Nephron (organoid): Measurements from ENCODE around the gene SLC38A9.
A peak's percentile ranks its signal among the peaks of the same experiment; 100 is the strongest.

Experiments
- H3K27ac Mint-ChIP-seq, 3 experiments: 2 replicates each; pipeline ENCODE4 v1.8.0; 2020; ENCODE audit warnings: mixed read lengths in 3 of 3, mild to moderate bottlenecking in 2 of 3, moderate library complexity in 1 of 3
- H3K27me3 Mint-ChIP-seq: 2 replicates; pipeline ENCODE4 v1.8.0; 2021; ENCODE audit warnings: low read depth, mild to moderate bottlenecking, moderate library complexity, mixed read lengths
- H3K36me3 Mint-ChIP-seq: 2 replicates; pipeline ENCODE4 v1.8.0; 2020; ENCODE audit warnings: low read depth, mixed read lengths
- H3K4me1 Mint-ChIP-seq: 2 replicates; pipeline ENCODE4 v1.8.0; 2020; ENCODE audit warnings: mixed read lengths
- H3K4me3 Mint-ChIP-seq, 3 experiments: 2 replicates each; pipeline ENCODE4 v1.8.0; 2020; ENCODE audit warnings: mild to moderate bottlenecking in 3 of 3, mixed read lengths in 3 of 3, moderate library complexity in 2 of 3
- H3K9me3 Mint-ChIP-seq: 2 replicates; pipeline ENCODE4 v1.8.0; 2020; ENCODE audit warnings: mixed read lengths
- TF ChIP-seq, protein P1 (sequence below), 3 experiments: fragments of 200-600 bp; sonication (generic); IDR thresholded peaks; one replicate each; pipeline ENCODE4 v1.5.0; 2021; ENCODE audit warnings: antibody characterized with exemption in 3 of 3; ENCODE audit not compliant: unreplicated experiment in 3 of 3

The SLC38A9 gene

DNA sequence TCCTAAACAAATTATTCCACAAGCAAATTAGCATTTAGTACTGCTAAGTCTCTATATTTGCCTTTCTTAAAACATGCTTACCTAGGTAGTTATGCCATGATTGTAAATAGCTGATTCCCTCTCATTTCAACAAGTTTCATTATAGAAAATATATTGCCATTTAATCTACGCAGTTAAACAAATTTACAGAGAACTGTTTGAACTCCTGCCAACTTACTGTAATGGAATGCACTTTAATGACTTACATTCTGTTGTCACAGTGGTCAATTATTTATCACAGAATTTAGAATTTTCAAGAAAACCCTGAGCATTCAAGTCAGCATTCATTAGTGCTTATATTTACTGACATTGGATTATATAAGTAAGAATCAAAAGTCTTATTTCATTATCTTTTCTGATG, 19.6 kb downstream of the SLC38A9 start:
- TF ChIP-seq, protein P1, sequence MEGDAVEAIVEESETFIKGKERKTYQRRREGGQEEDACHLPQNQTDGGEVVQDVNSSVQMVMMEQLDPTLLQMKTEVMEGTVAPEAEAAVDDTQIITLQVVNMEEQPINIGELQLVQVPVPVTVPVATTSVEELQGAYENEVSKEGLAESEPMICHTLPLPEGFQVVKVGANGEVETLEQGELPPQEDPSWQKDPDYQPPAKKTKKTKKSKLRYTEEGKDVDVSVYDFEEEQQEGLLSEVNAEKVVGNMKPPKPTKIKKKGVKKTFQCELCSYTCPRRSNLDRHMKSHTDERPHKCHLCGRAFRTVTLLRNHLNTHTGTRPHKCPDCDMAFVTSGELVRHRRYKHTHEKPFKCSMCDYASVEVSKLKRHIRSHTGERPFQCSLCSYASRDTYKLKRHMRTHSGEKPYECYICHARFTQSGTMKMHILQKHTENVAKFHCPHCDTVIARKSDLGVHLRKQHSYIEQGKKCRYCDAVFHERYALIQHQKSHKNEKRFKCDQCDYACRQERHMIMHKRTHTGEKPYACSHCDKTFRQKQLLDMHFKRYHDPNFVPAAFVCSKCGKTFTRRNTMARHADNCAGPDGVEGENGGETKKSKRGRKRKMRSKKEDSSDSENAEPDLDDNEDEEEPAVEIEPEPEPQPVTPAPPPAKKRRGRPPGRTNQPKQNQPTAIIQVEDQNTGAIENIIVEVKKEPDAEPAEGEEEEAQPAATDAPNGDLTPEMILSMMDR (IDR thresholded peaks at IDR 0.05; ENCODE audit: unreplicated experiment in 3 of 3) = no peak
- Mint-ChIP-seq H3K4me3 (no peak overlapping the region), H3K9me3 (peaks cover 5% of the 10 kb centered on the region), H3K36me3 (peaks cover 30% of the 10 kb centered on the region), H3K27me3 (no peaks in the 10 kb centered on the region), H3K27ac (no peak overlapping the region), H3K4me1 (peaks cover 24% of the 10 kb centered on the region)

DNA sequence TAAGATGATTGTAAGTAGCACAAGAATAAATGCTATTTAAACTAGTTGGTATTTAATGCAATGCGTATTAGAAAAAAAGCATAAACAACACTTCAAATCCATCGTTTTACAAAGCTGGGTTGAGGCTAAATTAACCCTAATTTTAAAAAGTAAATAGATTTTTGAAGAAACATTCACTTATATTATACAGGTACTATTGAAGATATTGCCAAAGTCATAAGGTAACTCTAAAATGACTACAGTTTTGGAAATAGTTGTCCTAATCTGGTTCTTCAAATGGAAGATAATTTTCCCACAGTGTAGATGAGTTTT, 20.1 kb downstream of the SLC38A9 start:
- peaks cover 5% of the 10 kb centered on the region for H3K9me3 Mint-ChIP-seq
- no peak overlapping the region for H3K4me3 Mint-ChIP-seq
- no peaks in the 10 kb centered on the region for H3K27me3 Mint-ChIP-seq
- TF ChIP-seq, protein P1 (IDR thresholded peaks at IDR 0.05; ENCODE audit: unreplicated experiment in 3 of 3) = no peak
- peaks cover 24% of the 10 kb centered on the region for H3K4me1 Mint-ChIP-seq
- peaks cover 27% of the 10 kb centered on the region for H3K36me3 Mint-ChIP-seq
- peak overlapping the region in 2 of 3 experiments; percentile 1 to 66 for H3K27ac Mint-ChIP-seq

DNA sequence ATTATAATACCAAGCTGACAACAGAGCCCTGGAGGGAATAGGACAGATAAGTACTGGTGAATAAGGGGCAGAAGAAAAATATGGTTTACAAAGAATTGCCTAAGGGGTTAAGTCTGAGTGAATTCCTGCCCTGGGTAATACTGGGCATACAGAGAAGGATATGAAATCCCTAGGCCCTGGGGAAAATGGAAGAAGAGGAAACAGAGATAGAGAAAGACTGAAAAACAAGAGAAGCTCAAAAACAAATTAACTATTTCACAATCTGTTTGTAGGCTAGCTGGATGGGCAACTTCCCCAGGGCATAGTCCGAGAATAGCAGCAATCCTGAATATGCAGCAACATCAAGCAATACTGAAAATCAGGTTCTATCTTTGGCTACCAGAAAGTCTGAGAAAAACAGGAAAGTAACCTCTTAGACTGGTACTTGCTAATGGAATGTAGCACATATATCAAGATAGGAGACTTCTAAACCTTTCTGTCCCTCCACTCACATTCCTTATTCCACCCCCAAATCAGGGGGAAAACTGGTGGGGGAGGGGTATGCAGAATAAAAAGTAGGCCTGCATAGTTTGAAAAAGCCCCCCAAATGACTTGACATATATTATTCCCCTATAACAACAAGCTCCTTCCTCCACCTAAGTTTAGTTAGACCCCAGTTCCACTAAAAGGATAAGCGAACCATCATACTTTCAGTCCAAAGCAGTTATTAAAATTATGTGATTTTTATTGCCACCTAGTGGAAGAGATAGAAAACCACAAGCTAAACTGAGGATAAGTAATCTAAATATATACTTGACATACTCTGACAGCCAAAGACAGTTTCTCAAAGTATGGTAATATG, 20.6 kb downstream of the SLC38A9 start:
- TF ChIP-seq, protein P1 (IDR thresholded peaks at IDR 0.05; ENCODE audit: unreplicated experiment in 3 of 3) = peak; percentile 55 to 85 (median 62)
- H3K9me3 Mint-ChIP-seq = peaks cover 5% of the 10 kb centered on the region
- no peak overlapping the region for H3K4me3 Mint-ChIP-seq
- H3K27ac Mint-ChIP-seq = peak overlapping the region; percentile 46 to 71 (median 66)
- H3K4me1 Mint-ChIP-seq = peaks cover 24% of the 10 kb centered on the region
- no peaks in the 10 kb centered on the region for H3K27me3 Mint-ChIP-seq
- peaks cover 27% of the 10 kb centered on the region for H3K36me3 Mint-ChIP-seq

DNA sequence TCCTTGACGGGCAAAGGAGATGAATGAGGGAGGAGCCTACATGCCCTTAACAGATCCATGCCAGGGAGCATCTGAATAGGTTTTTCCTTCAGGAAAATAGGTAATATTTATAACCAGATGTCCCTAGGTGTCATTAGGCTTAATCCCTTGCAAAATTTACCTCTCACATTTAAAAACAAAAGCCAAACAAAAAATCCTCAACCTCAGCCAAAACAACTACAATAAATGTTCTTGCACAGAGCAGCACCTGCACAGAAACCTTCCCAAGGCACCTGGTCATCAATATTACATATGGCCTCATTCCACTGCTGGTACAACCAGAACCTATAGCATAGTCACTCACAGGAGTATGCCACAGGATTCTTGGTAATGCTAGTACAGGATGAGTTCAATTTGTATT, 30.1 kb downstream of the SLC38A9 start:
- Mint-ChIP-seq H3K4me1 (peaks cover 13% of the 10 kb centered on the region), H3K27ac (peak overlapping the region in 2 of 3 experiments; percentile 4 to 58), H3K27me3 (no peaks in the 10 kb centered on the region), H3K9me3 (no peaks in the 10 kb centered on the region), H3K4me3 (no peak overlapping the region), H3K36me3 (peaks cover 18% of the 10 kb centered on the region)
- TF ChIP-seq, protein P1 (IDR thresholded peaks at IDR 0.05; ENCODE audit: unreplicated experiment in 3 of 3) = no peak

DNA sequence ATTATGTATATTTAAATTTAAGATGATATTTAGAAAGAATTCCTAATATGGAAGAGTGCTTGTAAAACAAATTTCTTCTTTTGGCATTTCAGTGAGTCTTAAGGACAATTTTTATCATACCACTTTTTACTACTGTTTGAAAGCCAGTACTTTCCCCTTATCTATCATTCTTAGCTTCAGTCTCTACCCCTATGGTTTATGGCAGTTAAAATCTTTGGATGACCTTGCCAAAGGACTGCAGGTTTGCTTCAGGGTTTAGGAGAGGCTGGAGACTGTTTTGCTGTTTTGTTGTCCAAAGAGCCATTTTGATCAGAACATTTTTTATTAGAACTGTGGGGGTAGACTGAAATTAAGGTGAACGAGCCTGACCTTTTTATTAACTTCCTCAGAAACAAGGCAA, 30.8 kb downstream of the SLC38A9 start:
- Mint-ChIP-seq H3K27me3 (no peaks in the 10 kb centered on the region), H3K4me1 (peaks cover 17% of the 10 kb centered on the region), H3K27ac (peak overlapping the region in 2 of 3 experiments; percentile 4 to 58), H3K36me3 (peaks cover 13% of the 10 kb centered on the region), H3K4me3 (no peak overlapping the region), H3K9me3 (no peaks in the 10 kb centered on the region)
- TF ChIP-seq, protein P1 (IDR thresholded peaks at IDR 0.05; ENCODE audit: unreplicated experiment in 3 of 3) = no peak

DNA sequence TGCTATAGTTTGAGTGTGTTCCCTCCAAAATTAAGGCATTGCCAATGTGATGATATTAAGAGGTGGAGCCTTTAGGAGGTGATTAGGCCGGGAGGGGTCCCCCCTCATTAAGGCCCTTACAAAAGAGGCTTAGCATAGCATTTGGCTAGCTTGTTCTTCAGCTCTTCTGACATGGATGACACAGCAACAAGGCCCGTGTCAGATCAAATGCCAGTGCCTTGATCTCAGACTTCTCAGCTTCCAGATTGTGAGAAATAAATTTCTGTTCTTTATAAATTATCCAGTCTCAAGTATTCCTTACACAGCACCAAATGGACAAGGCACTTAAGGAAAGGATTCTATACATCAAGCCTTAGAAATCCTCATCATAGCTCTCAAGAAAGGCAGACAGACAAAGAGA, 31.8 kb downstream of the SLC38A9 start:
- Mint-ChIP-seq H3K27ac (peak overlapping the region in 2 of 3 experiments; percentile 83 to 90), H3K36me3 (peaks cover 5% of the 10 kb centered on the region), H3K9me3 (no peaks in the 10 kb centered on the region), H3K4me3 (no peak overlapping the region), H3K27me3 (no peaks in the 10 kb centered on the region), H3K4me1 (peaks cover 25% of the 10 kb centered on the region)
- TF ChIP-seq, protein P1 (IDR thresholded peaks at IDR 0.05; ENCODE audit: unreplicated experiment in 3 of 3) = no peak
